Esophagus squamous epithelium (tissue), 5 donors: ENCODE measurements around the gene AADACL4. TPM values are rescaled to one million over a fixed set of nuclear protein-coding genes. Genes with fewer than 3 reads are reported as not detected.

Source experiments
- DNase-seq: peaks from one replicate; lab custom pipeline; 2025; lab: John Stamatoyannopoulos, UW
- H3K27ac ChIP-seq, 4 donors: fragments of 200-600 bp; sonication (generic); one replicate each; pipeline ENCODE4 v1.5.1; 2016 to 2019; ENCODE audit warnings: mild to moderate bottlenecking in 1 of 4
- H3K27me3 ChIP-seq, 4 donors: fragments of 200-600 bp; sonication (generic); 1 replicate in 3 of 4; 2 replicates in 1 of 4; pipeline versions ENCODE4 v1.5.1 to v1.6.0; 2017 to 2021; ENCODE audit warnings: antibody characterized with exemption in 1 of 4
- H3K36me3 ChIP-seq, 3 donors: fragments of 200-600 bp; sonication (generic); one replicate each; pipeline ENCODE4 v1.5.1; 2016 to 2019
- H3K4me1 ChIP-seq, 3 donors: fragments of 200-600 bp; sonication (generic); one replicate each; pipeline ENCODE4 v1.5.1; 2017 to 2019
- H3K4me3 ChIP-seq, 4 donors: fragments of 200-600 bp; sonication (generic); 1 replicate in 3 of 4; 2 replicates in 1 of 4; pipeline ENCODE4 v1.5.1; 2016 to 2019; ENCODE audit warnings: mild to moderate bottlenecking in 2 of 4, moderate library complexity in 1 of 4
- H3K9me3 ChIP-seq, 3 donors: fragments of 200-600 bp; sonication (generic); one replicate each; pipeline ENCODE4 v1.5.1; 2016 to 2019
- POLR2A ChIP-seq, 4 donors: fragments of 450-650 bp; IDR thresholded peaks; one replicate each; pipeline ENCODE4 v1.6.1; 2017; ENCODE audit warnings: antibody characterized with exemption in 4 of 4, mild to moderate bottlenecking in 4 of 4, moderate library complexity in 3 of 4
- WGBS, 2 donors: methylation state at CpG; one replicate each; pipeline ENCODE4 v1.1.5; 2018; 5-methylcytosine and 5-hydroxymethylcytosine counted together
- intact Hi-C: fragments of 100-400 bp; cut with DNase I; formaldehyde crosslinking; loops from one replicate; pipeline ENCODE4 v1.15.0; 2022
- total RNA-seq, 4 donors: library from RNA; depleted of rRNA; stranded (reverse); fragments of >200 nt; gene quantifications; one replicate each; pipeline ENCODE4 v1.1.0, GENCODE V29; 2016
- TF ChIP-seq, protein P1 (sequence below), 6 experiments: fragments of 450-650 bp in 4 of 6; fragments of 200-600 bp in 2 of 6; sonication (generic) in 2 of 6; IDR thresholded peaks; one replicate each; pipeline ENCODE4 v1.5.1; 2016 to 2019; ENCODE audit warnings: antibody characterized with exemption in 6 of 6, mild to moderate bottlenecking in 4 of 6, moderate library complexity in 4 of 6
- donor health status: DM: yes; HTN: yes; CAD: no.

AADACL4 gene
- total RNA-seq, 4 donors from 2014 or later, result not detected

GRCh38 chr1:12604114-12604874 is 39.6 kb upstream of the AADACL4 start:
- H3K4me3 ChIP-seq, result no peak overlapping the region
- peaks cover 0 to 81% (median 0%) of the 10 kb centered on the region in 3 donors for H3K36me3 ChIP-seq
- intact Hi-C loops, result no loop called here
- TF ChIP-seq, protein P1, sequence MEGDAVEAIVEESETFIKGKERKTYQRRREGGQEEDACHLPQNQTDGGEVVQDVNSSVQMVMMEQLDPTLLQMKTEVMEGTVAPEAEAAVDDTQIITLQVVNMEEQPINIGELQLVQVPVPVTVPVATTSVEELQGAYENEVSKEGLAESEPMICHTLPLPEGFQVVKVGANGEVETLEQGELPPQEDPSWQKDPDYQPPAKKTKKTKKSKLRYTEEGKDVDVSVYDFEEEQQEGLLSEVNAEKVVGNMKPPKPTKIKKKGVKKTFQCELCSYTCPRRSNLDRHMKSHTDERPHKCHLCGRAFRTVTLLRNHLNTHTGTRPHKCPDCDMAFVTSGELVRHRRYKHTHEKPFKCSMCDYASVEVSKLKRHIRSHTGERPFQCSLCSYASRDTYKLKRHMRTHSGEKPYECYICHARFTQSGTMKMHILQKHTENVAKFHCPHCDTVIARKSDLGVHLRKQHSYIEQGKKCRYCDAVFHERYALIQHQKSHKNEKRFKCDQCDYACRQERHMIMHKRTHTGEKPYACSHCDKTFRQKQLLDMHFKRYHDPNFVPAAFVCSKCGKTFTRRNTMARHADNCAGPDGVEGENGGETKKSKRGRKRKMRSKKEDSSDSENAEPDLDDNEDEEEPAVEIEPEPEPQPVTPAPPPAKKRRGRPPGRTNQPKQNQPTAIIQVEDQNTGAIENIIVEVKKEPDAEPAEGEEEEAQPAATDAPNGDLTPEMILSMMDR (IDR thresholded peaks at IDR 0.05), result no peak
- no peak for TF ChIP-seq POLR2A (IDR thresholded peaks at IDR 0.05)
- no peaks in the 10 kb centered on the region for H3K9me3 ChIP-seq
- peaks cover 45 to 81% (median 54%) of the 10 kb centered on the region in 3 donors for H3K4me1 ChIP-seq
- DNase-seq, result no peak
- peak overlapping the region; percentile 36 to 94 (median 68) for H3K27ac ChIP-seq
- no peaks in the 10 kb centered on the region for H3K27me3 ChIP-seq
- 15 to 41% methylated on average over 6 to 14 of the region's 16 CpGs for WGBS, 2 donors

GRCh38 chr1:12604986-12605385 is 38.9 kb upstream of the AADACL4 start:
- peaks cover 0 to 81% (median 0%) of the 10 kb centered on the region in 3 donors for H3K36me3 ChIP-seq
- TF ChIP-seq, protein P1 (IDR thresholded peaks at IDR 0.05), result no peak
- TF ChIP-seq POLR2A (IDR thresholded peaks at IDR 0.05), result no peak
- no peak for DNase-seq
- no peaks in the 10 kb centered on the region for H3K9me3 ChIP-seq
- intact Hi-C loops, result no loop called here
- 80 to 81% methylated on average over 9 of the region's 9 CpGs for WGBS, 2 donors
- H3K4me3 ChIP-seq, result no peak overlapping the region
- H3K4me1 ChIP-seq, result peaks cover 42 to 81% (median 52%) of the 10 kb centered on the region in 3 donors
- H3K27me3 ChIP-seq, result no peaks in the 10 kb centered on the region
- peak overlapping the region in 2 of 4 donors; percentile 89 to 94 for H3K27ac ChIP-seq

GRCh38 chr1:12607263-12607662 is 36.6 kb upstream of the AADACL4 start:
- TF ChIP-seq, protein P1 (IDR thresholded peaks at IDR 0.05), result no peak
- TF ChIP-seq POLR2A (IDR thresholded peaks at IDR 0.05), result no peak
- H3K27ac ChIP-seq, result no peak overlapping the region
- peaks cover 27 to 81% (median 39%) of the 10 kb centered on the region in 3 donors for H3K4me1 ChIP-seq
- WGBS, 2 donors, result 54 to 71% methylated on average over 3 of the region's 3 CpGs
- H3K36me3 ChIP-seq, result peaks cover 0 to 95% (median 3%) of the 10 kb centered on the region in 3 donors
- DNase-seq, result no peak
- no peaks in the 10 kb centered on the region for H3K9me3 ChIP-seq
- H3K27me3 ChIP-seq, result no peaks in the 10 kb centered on the region
- no peak overlapping the region for H3K4me3 ChIP-seq
- intact Hi-C loops, result no loop called here

GRCh38 chr1:12608311-12608957 is 35.5 kb upstream of the AADACL4 start:
- no peaks in the 10 kb centered on the region for H3K9me3 ChIP-seq
- no peaks in the 10 kb centered on the region for H3K27me3 ChIP-seq
- H3K27ac ChIP-seq, result peak overlapping the region in 2 of 4 donors; percentile 13 to 63
- intact Hi-C loops, result no loop called here
- WGBS, 2 donors, result 86 to 92% methylated on average over 3 to 4 of the region's 5 CpGs
- DNase-seq, result no peak
- H3K36me3 ChIP-seq, result peaks cover 0 to 95% (median 6%) of the 10 kb centered on the region in 3 donors
- no peak overlapping the region for H3K4me3 ChIP-seq
- H3K4me1 ChIP-seq, result peaks cover 15 to 81% (median 33%) of the 10 kb centered on the region in 3 donors
- TF ChIP-seq, protein P1 (IDR thresholded peaks at IDR 0.05), result no peak
- no peak for TF ChIP-seq POLR2A (IDR thresholded peaks at IDR 0.05)
